ENCODE data around the gene KRTAP10-12.
"Not testable (repeated sequence)": the region's sequence is repeated elsewhere in the genome, so short reads cannot be mapped to it uniquely, and the experiment has no call there.

Gene KRTAP10-12

GRCh38 chr21:44670642-44671432 lies 26.1 kb upstream of the KRTAP10-12 start:
- no peak for DNase-seq (ENCODE audit: low read depth in 2 of 2)

- no peak for DNase-seq (ENCODE audit: low read depth in 2 of 2)
These were observed 25.1 kb upstream of the KRTAP10-12 start for GRCh38 chr21:44671911-44672310.

- no peak for DNase-seq (ENCODE audit: low read depth in 2 of 2)
These were observed 19.1 kb upstream of the KRTAP10-12 start for GRCh38 chr21:44677881-44678280.

- no peak for DNase-seq (ENCODE audit: low read depth in 2 of 2)
These were observed 15.8 kb upstream of the KRTAP10-12 start for GRCh38 chr21:44681152-44681551.

- no peak for DNase-seq (ENCODE audit: low read depth in 2 of 2)
These were observed 15.0 kb upstream of the KRTAP10-12 start, which contains the start of gene KRTAP12-1 for GRCh38 chr21:44681861-44682579. KRTAP12-1 (minus strand) TSS chr21:44682163; CDS start chr21:44682123, 40 bp downstream.

GRCh38 chr21:44682580-44683151 lies 14.3 kb upstream of the KRTAP10-12 start:
- DNase-seq (ENCODE audit: low read depth in 2 of 2), result no peak

- DNase-seq (ENCODE audit: low read depth in 2 of 2), result no peak
These were observed 12.9 kb upstream of the KRTAP10-12 start for GRCh38 chr21:44684077-44684476.

GRCh38 chr21:44684483-44684882 lies 12.5 kb upstream of the KRTAP10-12 start:
- DNase-seq (ENCODE audit: low read depth in 2 of 2), result no peak

- not testable (repeated sequence) for DNase-seq (ENCODE audit: low read depth in 2 of 2)
These were observed 11.9 kb upstream of the KRTAP10-12 start for GRCh38 chr21:44685050-44685449.

GRCh38 chr21:44686000-44686781 lies 10.8 kb upstream of the KRTAP10-12 start:
- DNase-seq (ENCODE audit: low read depth in 2 of 2), result no peak

- DNase-seq (ENCODE audit: low read depth in 2 of 2), result no peak
These were observed 10.0 kb upstream of the KRTAP10-12 start for GRCh38 chr21:44686843-44687561.

- DNase-seq (ENCODE audit: low read depth in 2 of 2), result no peak
These were observed 9.3 kb upstream of the KRTAP10-12 start for GRCh38 chr21:44687671-44688070.

- not testable (repeated sequence) for DNase-seq (ENCODE audit: low read depth in 2 of 2)
These were observed 7.2 kb upstream of the KRTAP10-12 start for GRCh38 chr21:44689740-44690139.

- no peak for DNase-seq (ENCODE audit: low read depth in 2 of 2)
These were observed 5.3 kb upstream of the KRTAP10-12 start for GRCh38 chr21:44691686-44692085.

GRCh38 chr21:44692798-44693512 lies 4.0 kb upstream of the KRTAP10-12 start:
- no peak for DNase-seq (ENCODE audit: low read depth in 2 of 2)

GRCh38 chr21:44694776-44695175 lies 2.2 kb upstream of the KRTAP10-12 start:
- DNase-seq (ENCODE audit: low read depth in 2 of 2), result no peak

GRCh38 chr21:44695184-44695583 lies 1.8 kb upstream of the KRTAP10-12 start:
- no peak for DNase-seq (ENCODE audit: low read depth in 2 of 2)

GRCh38 chr21:44695641-44696040 lies 1.3 kb upstream of the KRTAP10-12 start:
- DNase-seq (ENCODE audit: low read depth in 2 of 2), result no peak

GRCh38 chr21:44696572-44696971 lies 400 bp upstream of the KRTAP10-12 start:
- DNase-seq (ENCODE audit: low read depth in 2 of 2), result no peak
